ENCODE data around the gene NTN5.
"Not testable (repeated sequence)": the region's sequence is repeated elsewhere in the genome, so short reads cannot be mapped to it uniquely, and the experiment has no call there.

The NTN5 gene

GRCh38 chr19:48718711-48719231 lies 46.0 kb upstream of the NTN5 start:
- no peak overlapping the region for H4K8ac ChIP-seq (ENCODE audit: low read depth, low read length)
- H3K4ac ChIP-seq (ENCODE audit: low read depth, low read length) = no peak overlapping the region
- no peak overlapping the region for H3K4me3 ChIP-seq (ENCODE audit: low read length)
- H2AK5ac ChIP-seq (ENCODE audit: low read length) = no peak overlapping the region
- no peak overlapping the region for H2BK120ac ChIP-seq (ENCODE audit: low read depth, low read length)
- H3K27ac ChIP-seq (ENCODE audit: low read depth, low read length) = no peak overlapping the region
- H3K79me2 ChIP-seq (ENCODE audit: control insufficient read depth, insufficient read depth, low read length) = no peaks in the 10 kb centered on the region
- no peaks in the 10 kb centered on the region for H3K79me1 ChIP-seq (ENCODE audit: low read length)
- no peak overlapping the region for H3K4me2 ChIP-seq (ENCODE audit: low read length)
- H3K18ac ChIP-seq (ENCODE audit: low read length) = no peak overlapping the region
- no peak overlapping the region for H3K23ac ChIP-seq (ENCODE audit: low read length)
- no peak overlapping the region for H3K9ac ChIP-seq (ENCODE audit: low read length)
- H2BK5ac ChIP-seq (ENCODE audit: low read length) = no peak overlapping the region
- peak; percentile 39 for DNase-seq
- no peak overlapping the region for H4K5ac ChIP-seq (ENCODE audit: low read length)
- no peaks in the 10 kb centered on the region for H3K36me3 ChIP-seq (ENCODE audit: control insufficient read depth, insufficient read depth, low read length)
- peaks cover 4% of the 10 kb centered on the region for H3K4me1 ChIP-seq (ENCODE audit: control insufficient read depth, low read depth, low read length)
- no peaks in the 10 kb centered on the region for H3K27me3 ChIP-seq (ENCODE audit: insufficient read depth, low read length, poor library complexity)
- WGBS (ENCODE audit: extremely low coverage, insufficient coverage, low lambda C conversion rate) = no CpG with 5 or more reads among the region's 15 CpGs
- no peak overlapping the region for H2BK15ac ChIP-seq (replicated peaks; ENCODE audit: low read depth)
- H3K56ac ChIP-seq (ENCODE audit: low read length) = no peak overlapping the region

GRCh38 chr19:48718106-48718505 lies 45.3 kb upstream of the NTN5 start:
- not testable (repeated sequence) for H3K4me2 ChIP-seq (ENCODE audit: low read length); H3K27me3 ChIP-seq (ENCODE audit: insufficient read depth, low read length, poor library complexity); H3K36me3 ChIP-seq (ENCODE audit: control insufficient read depth, insufficient read depth, low read length); H2BK15ac ChIP-seq (replicated peaks; ENCODE audit: low read depth); H4K8ac ChIP-seq (ENCODE audit: low read depth, low read length); H3K79me2 ChIP-seq (ENCODE audit: control insufficient read depth, insufficient read depth, low read length); DNase-seq; H3K27ac ChIP-seq (ENCODE audit: low read depth, low read length); H2AK5ac ChIP-seq (ENCODE audit: low read length); H3K9ac ChIP-seq (ENCODE audit: low read length); H2BK5ac ChIP-seq (ENCODE audit: low read length); H3K23ac ChIP-seq (ENCODE audit: low read length); H3K4me1 ChIP-seq (ENCODE audit: control insufficient read depth, low read depth, low read length); H3K79me1 ChIP-seq (ENCODE audit: low read length); H3K56ac ChIP-seq (ENCODE audit: low read length); H3K18ac ChIP-seq (ENCODE audit: low read length); H3K4ac ChIP-seq (ENCODE audit: low read depth, low read length); H4K5ac ChIP-seq (ENCODE audit: low read length); H3K4me3 ChIP-seq (ENCODE audit: low read length); H2BK120ac ChIP-seq (ENCODE audit: low read depth, low read length)
- WGBS (ENCODE audit: extremely low coverage, insufficient coverage, low lambda C conversion rate) = no CpG with 5 or more reads among the region's 13 CpGs

GRCh38 chr19:48716562-48717291 lies 43.9 kb upstream of the NTN5 start:
- no peak for DNase-seq
- H3K79me2 ChIP-seq (ENCODE audit: control insufficient read depth, insufficient read depth, low read length) = no peaks in the 10 kb centered on the region
- no peak overlapping the region for H2BK15ac ChIP-seq (replicated peaks; ENCODE audit: low read depth)
- H3K23ac ChIP-seq (ENCODE audit: low read length) = peak overlapping the region; percentile 29
- no peaks in the 10 kb centered on the region for H3K79me1 ChIP-seq (ENCODE audit: low read length)
- no peak overlapping the region for H3K4me3 ChIP-seq (ENCODE audit: low read length)
- no peaks in the 10 kb centered on the region for H3K36me3 ChIP-seq (ENCODE audit: control insufficient read depth, insufficient read depth, low read length)
- no peak overlapping the region for H3K4ac ChIP-seq (ENCODE audit: low read depth, low read length)
- H3K27me3 ChIP-seq (ENCODE audit: insufficient read depth, low read length, poor library complexity) = no peaks in the 10 kb centered on the region
- H4K5ac ChIP-seq (ENCODE audit: low read length) = no peak overlapping the region
- no CpG with 5 or more reads among the region's 24 CpGs for WGBS (ENCODE audit: extremely low coverage, insufficient coverage, low lambda C conversion rate)
- H4K8ac ChIP-seq (ENCODE audit: low read depth, low read length) = no peak overlapping the region
- H3K9ac ChIP-seq (ENCODE audit: low read length) = peak overlapping the region; percentile 46
- no peak overlapping the region for H2BK5ac ChIP-seq (ENCODE audit: low read length)
- peaks cover 4% of the 10 kb centered on the region for H3K4me1 ChIP-seq (ENCODE audit: control insufficient read depth, low read depth, low read length)
- H2AK5ac ChIP-seq (ENCODE audit: low read length) = no peak overlapping the region
- peak overlapping the region; percentile 15 for H3K4me2 ChIP-seq (ENCODE audit: low read length)
- H3K18ac ChIP-seq (ENCODE audit: low read length) = peak overlapping the region; percentile 62
- peak overlapping the region; percentile 77 for H3K56ac ChIP-seq (ENCODE audit: low read length)
- no peak overlapping the region for H3K27ac ChIP-seq (ENCODE audit: low read depth, low read length)
- H2BK120ac ChIP-seq (ENCODE audit: low read depth, low read length) = no peak overlapping the region

- Histone ChIP-seq H3K18ac (ENCODE audit: low read length) (no peak overlapping the region), H2BK15ac (replicated peaks; ENCODE audit: low read depth) (no peak overlapping the region), H3K23ac (ENCODE audit: low read length) (no peak overlapping the region), H3K4me3 (ENCODE audit: low read length) (no peak overlapping the region), H3K56ac (ENCODE audit: low read length) (peak overlapping the region; percentile 37), H3K36me3 (ENCODE audit: control insufficient read depth, insufficient read depth, low read length) (no peaks in the 10 kb centered on the region), H2AK5ac (ENCODE audit: low read length) (no peak overlapping the region), H2BK120ac (ENCODE audit: low read depth, low read length) (no peak overlapping the region), H4K5ac (ENCODE audit: low read length) (no peak overlapping the region), H3K4ac (ENCODE audit: low read depth, low read length) (no peak overlapping the region), H4K8ac (ENCODE audit: low read depth, low read length) (no peak overlapping the region), H3K27ac (ENCODE audit: low read depth, low read length) (no peak overlapping the region), H3K79me1 (ENCODE audit: low read length) (no peaks in the 10 kb centered on the region), H3K4me2 (ENCODE audit: low read length) (no peak overlapping the region), H2BK5ac (ENCODE audit: low read length) (no peak overlapping the region), H3K4me1 (ENCODE audit: control insufficient read depth, low read depth, low read length) (peaks cover 4% of the 10 kb centered on the region), H3K79me2 (ENCODE audit: control insufficient read depth, insufficient read depth, low read length) (no peaks in the 10 kb centered on the region), H3K9ac (ENCODE audit: low read length) (no peak overlapping the region), H3K27me3 (ENCODE audit: insufficient read depth, low read length, poor library complexity) (no peaks in the 10 kb centered on the region)
- no CpG with 5 or more reads among the region's 19 CpGs for WGBS (ENCODE audit: extremely low coverage, insufficient coverage, low lambda C conversion rate)
- DNase-seq = no peak
These were observed 42.9 kb upstream of the NTN5 start for GRCh38 chr19:48715681-48716171.

- H3K4me1 ChIP-seq (ENCODE audit: control insufficient read depth, low read depth, low read length) = peaks cover 4% of the 10 kb centered on the region
- H3K27ac ChIP-seq (ENCODE audit: low read depth, low read length) = no peak overlapping the region
- peak overlapping the region; percentile 7 for H3K4me3 ChIP-seq (ENCODE audit: low read length)
- no peak overlapping the region for H2BK120ac ChIP-seq (ENCODE audit: low read depth, low read length)
- H2BK5ac ChIP-seq (ENCODE audit: low read length) = no peak overlapping the region
- H3K18ac ChIP-seq (ENCODE audit: low read length) = peak overlapping the region; percentile 40
- H3K23ac ChIP-seq (ENCODE audit: low read length) = peak overlapping the region; percentile 87
- peak overlapping the region; percentile 4 for H3K4me2 ChIP-seq (ENCODE audit: low read length)
- no peaks in the 10 kb centered on the region for H3K79me2 ChIP-seq (ENCODE audit: control insufficient read depth, insufficient read depth, low read length)
- H3K27me3 ChIP-seq (ENCODE audit: insufficient read depth, low read length, poor library complexity) = no peaks in the 10 kb centered on the region
- H4K5ac ChIP-seq (ENCODE audit: low read length) = no peak overlapping the region
- H4K8ac ChIP-seq (ENCODE audit: low read depth, low read length) = peak overlapping the region; percentile 39
- no CpG with 5 or more reads among the region's 26 CpGs for WGBS (ENCODE audit: extremely low coverage, insufficient coverage, low lambda C conversion rate)
- no peak overlapping the region for H2BK15ac ChIP-seq (replicated peaks; ENCODE audit: low read depth)
- peak overlapping the region; percentile 56 for H2AK5ac ChIP-seq (ENCODE audit: low read length)
- H3K4ac ChIP-seq (ENCODE audit: low read depth, low read length) = no peak overlapping the region
- DNase-seq = no peak
- no peaks in the 10 kb centered on the region for H3K79me1 ChIP-seq (ENCODE audit: low read length)
- no peaks in the 10 kb centered on the region for H3K36me3 ChIP-seq (ENCODE audit: control insufficient read depth, insufficient read depth, low read length)
- H3K56ac ChIP-seq (ENCODE audit: low read length) = peak overlapping the region; percentile 97
- H3K9ac ChIP-seq (ENCODE audit: low read length) = peak overlapping the region; percentile 87
These were observed 42.2 kb upstream of the NTN5 start for GRCh38 chr19:48714759-48715675.
